Measurements from ENCODE around the gene ALLC.

DNA sequence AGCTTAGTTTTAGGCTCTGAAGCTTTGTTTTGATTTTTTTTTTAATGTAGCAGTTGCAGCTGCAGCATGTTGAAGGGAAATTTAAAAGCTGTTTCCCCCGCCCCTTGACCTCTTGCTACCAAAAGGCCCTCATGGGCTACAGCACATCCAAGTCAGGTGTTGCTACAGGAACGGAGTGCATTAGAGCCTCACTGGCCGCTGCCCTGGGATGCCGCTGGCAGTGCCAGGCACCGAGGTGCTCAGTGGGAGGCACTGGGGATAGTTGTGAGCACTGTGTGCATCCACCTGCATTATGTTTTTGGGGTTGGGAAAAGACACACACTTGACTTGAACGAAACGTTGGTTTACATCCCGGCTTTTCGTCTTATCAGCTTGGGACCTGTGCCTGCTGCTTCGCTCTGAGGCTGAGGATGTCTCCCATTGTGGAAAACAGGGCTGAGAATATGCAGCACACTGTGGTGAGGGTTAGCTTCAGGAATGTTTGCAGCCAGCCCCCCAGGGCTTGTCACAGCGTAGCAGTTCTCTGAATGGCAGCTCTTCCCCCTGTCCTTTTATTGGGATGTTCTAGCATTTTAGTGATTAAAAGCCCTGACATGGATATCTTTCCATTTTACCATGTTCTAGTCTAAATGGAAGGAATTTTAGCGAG, 69.5 kb downstream of the ALLC start:
- TF ChIP-seq, protein P1, sequence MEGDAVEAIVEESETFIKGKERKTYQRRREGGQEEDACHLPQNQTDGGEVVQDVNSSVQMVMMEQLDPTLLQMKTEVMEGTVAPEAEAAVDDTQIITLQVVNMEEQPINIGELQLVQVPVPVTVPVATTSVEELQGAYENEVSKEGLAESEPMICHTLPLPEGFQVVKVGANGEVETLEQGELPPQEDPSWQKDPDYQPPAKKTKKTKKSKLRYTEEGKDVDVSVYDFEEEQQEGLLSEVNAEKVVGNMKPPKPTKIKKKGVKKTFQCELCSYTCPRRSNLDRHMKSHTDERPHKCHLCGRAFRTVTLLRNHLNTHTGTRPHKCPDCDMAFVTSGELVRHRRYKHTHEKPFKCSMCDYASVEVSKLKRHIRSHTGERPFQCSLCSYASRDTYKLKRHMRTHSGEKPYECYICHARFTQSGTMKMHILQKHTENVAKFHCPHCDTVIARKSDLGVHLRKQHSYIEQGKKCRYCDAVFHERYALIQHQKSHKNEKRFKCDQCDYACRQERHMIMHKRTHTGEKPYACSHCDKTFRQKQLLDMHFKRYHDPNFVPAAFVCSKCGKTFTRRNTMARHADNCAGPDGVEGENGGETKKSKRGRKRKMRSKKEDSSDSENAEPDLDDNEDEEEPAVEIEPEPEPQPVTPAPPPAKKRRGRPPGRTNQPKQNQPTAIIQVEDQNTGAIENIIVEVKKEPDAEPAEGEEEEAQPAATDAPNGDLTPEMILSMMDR (conservative IDR thresholded peaks at IDR 0.05; ENCODE audit: low read length): no peak
- no peak for TF ChIP-seq EZH2phosphoT487 (IDR thresholded peaks at IDR 0.05; ENCODE audit: borderline replicate concordance)

All from Loucy (cell line).